H9 (cell line): ENCODE measurements around the gene MICALL2. TPM values are rescaled to one million over a fixed set of nuclear protein-coding genes. Genes with fewer than 3 reads are reported as not detected.

Experiments
- DNase-seq: peaks from one replicate; pipeline ENCODE4 v3.0.0-alpha.2; 2017
- H2AFZ ChIP-seq: one replicate; pipeline ENCODE4 v1.6.1; 2013; ENCODE audit warnings: mild to moderate bottlenecking, low read length, control low read depth, moderate library complexity
- H2AK5ac ChIP-seq: 2 replicates; pipeline ENCODE4 v1.6.1; 2013; ENCODE audit warnings: low read length, control low read depth, mixed read lengths; ENCODE audit not compliant: insufficient read length
- H2BK120ac ChIP-seq: one replicate; pipeline ENCODE4 v1.6.1; 2013; ENCODE audit warnings: low read depth, mild to moderate bottlenecking, low read length, control low read depth, inconsistent platforms; ENCODE audit not compliant: poor library complexity, severe bottlenecking
- H2BK12ac ChIP-seq: 2 replicates; pipeline ENCODE4 v1.6.1; 2013; ENCODE audit warnings: low read length, control low read depth, mixed read lengths, low read depth; ENCODE audit not compliant: insufficient read length
- H2BK15ac ChIP-seq: 2 replicates; pipeline ENCODE4 v1.6.1; 2013; ENCODE audit warnings: low read depth, low read length, control low read depth
- H2BK20ac ChIP-seq: one replicate; pipeline ENCODE4 v1.6.1; 2013; ENCODE audit warnings: low read depth, mild to moderate bottlenecking, low read length, control low read depth, inconsistent platforms; ENCODE audit not compliant: poor library complexity, severe bottlenecking
- H2BK5ac ChIP-seq: 2 replicates; pipeline ENCODE4 v1.6.1; 2013; ENCODE audit warnings: low read length, control low read depth, mixed read lengths; ENCODE audit not compliant: insufficient read length
- H3K14ac ChIP-seq: 2 replicates; pipeline ENCODE4 v1.6.1; 2013; ENCODE audit warnings: low read length, control low read depth; ENCODE audit not compliant: insufficient read depth
- H3K18ac ChIP-seq: 2 replicates; pipeline ENCODE4 v1.6.1; 2013; ENCODE audit warnings: low read depth, mild to moderate bottlenecking, mixed read lengths, low read length, control low read depth; ENCODE audit not compliant: insufficient read length
- H3K23ac ChIP-seq: 2 replicates; pipeline ENCODE4 v1.6.1; 2013; ENCODE audit warnings: low read length, control low read depth, mixed read lengths, low read depth; ENCODE audit not compliant: insufficient read length
- H3K23me2 ChIP-seq: 2 replicates; pipeline ENCODE4 v1.6.1; 2013; ENCODE audit warnings: low read depth, mild to moderate bottlenecking, mixed read lengths, low read length, control low read depth; ENCODE audit not compliant: insufficient read length, poor library complexity, severe bottlenecking
- H3K27ac ChIP-seq: 2 replicates; pipeline ENCODE4 v1.5.1; 2013; ENCODE audit warnings: low read length, control low read depth, mixed read lengths, low read depth; ENCODE audit not compliant: insufficient read length
- H3K27me3 ChIP-seq: 2 replicates; pipeline ENCODE4 v1.6.1; 2013; ENCODE audit warnings: low read length, control low read depth, inconsistent platforms; ENCODE audit not compliant: insufficient read depth
- H3K4ac ChIP-seq: 2 replicates; pipeline ENCODE4 v1.6.1; 2013; ENCODE audit warnings: low read depth, mild to moderate bottlenecking, control low read depth, inconsistent platforms, low read length, moderate library complexity
- H3K4me1 ChIP-seq: 2 replicates; pipeline ENCODE4 v1.6.1; 2013; ENCODE audit warnings: low read length, control low read depth, inconsistent platforms; ENCODE audit not compliant: insufficient read depth
- H3K4me2 ChIP-seq: 2 replicates; pipeline ENCODE4 v1.6.1; 2013; ENCODE audit warnings: low read length, control low read depth, mixed read lengths; ENCODE audit not compliant: insufficient read length, insufficient read depth
- H3K56ac ChIP-seq: 2 replicates; pipeline ENCODE4 v1.6.1; 2013; ENCODE audit warnings: low read depth, mild to moderate bottlenecking, mixed read lengths, low read length, control low read depth; ENCODE audit not compliant: insufficient read length
- H3K79me1 ChIP-seq: 2 replicates; pipeline ENCODE4 v1.6.1; 2013; ENCODE audit warnings: low read depth, mild to moderate bottlenecking, moderate library complexity, low read length, control low read depth, inconsistent platforms; ENCODE audit not compliant: insufficient read depth, poor library complexity, severe bottlenecking
- H3K79me2 ChIP-seq: 2 replicates; pipeline ENCODE4 v1.6.1; 2013; ENCODE audit warnings: low read length, control low read depth, inconsistent platforms; ENCODE audit not compliant: insufficient read depth
- H3K9ac ChIP-seq: 2 replicates; pipeline ENCODE4 v1.6.1; 2013; ENCODE audit warnings: low read length, control low read depth, mixed read lengths; ENCODE audit not compliant: insufficient read length; ENCODE audit errors: extremely low read depth
- H3K9me3 ChIP-seq: one replicate; pipeline ENCODE4 v1.6.1; 2013; ENCODE audit warnings: low read depth, low read length, inconsistent platforms; ENCODE audit not compliant: control insufficient read depth
- H3T11ph ChIP-seq: one replicate; pipeline ENCODE4 v1.6.1; 2013; ENCODE audit warnings: mild to moderate bottlenecking, low read length, control low read depth, inconsistent platforms
- H4K20me1 ChIP-seq: one replicate; pipeline ENCODE4 v1.6.1; 2013; ENCODE audit not compliant: control insufficient read depth, insufficient read length, insufficient read depth
- H4K5ac ChIP-seq: 2 replicates; pipeline ENCODE4 v1.6.1; 2013; ENCODE audit warnings: low read depth, mild to moderate bottlenecking, mixed read lengths, low read length, control low read depth; ENCODE audit not compliant: insufficient read length
- H4K8ac ChIP-seq: replicated peaks from 2 replicates; pipeline ENCODE4 v1.6.1; 2013; ENCODE audit warnings: low read length, control low read depth, mixed read lengths, low read depth; ENCODE audit not compliant: insufficient read length
- H4K91ac ChIP-seq: 2 replicates; pipeline ENCODE4 v1.6.1; 2013; ENCODE audit warnings: low read depth, mild to moderate bottlenecking, moderate library complexity, mixed read lengths, low read length, control low read depth; ENCODE audit not compliant: insufficient read length
- H3K27ac Mint-ChIP-seq, 3 experiments: 2 replicates in 2 of 3; 3 replicates in 1 of 3; pipeline ENCODE4 v1.8.0; 2020 to 2021; ENCODE audit warnings: mixed read lengths in 3 of 3, mild to moderate bottlenecking in 1 of 3, moderate library complexity in 1 of 3
- H3K27me3 Mint-ChIP-seq: 2 replicates; pipeline ENCODE4 v1.8.0; 2021; ENCODE audit warnings: low read depth, mild to moderate bottlenecking, moderate library complexity, mixed read lengths
- H3K36me3 Mint-ChIP-seq, 3 experiments: 2 replicates in 2 of 3; 3 replicates in 1 of 3; pipeline ENCODE4 v1.8.0; 2020 to 2021; ENCODE audit warnings: low read depth in 3 of 3, mixed read lengths in 3 of 3; ENCODE audit not compliant: insufficient read depth in 1 of 3
- H3K4me1 Mint-ChIP-seq, 2 experiments: 2 replicates each; pipeline ENCODE4 v1.8.0; 2020; ENCODE audit warnings: mixed read lengths in 2 of 2
- H3K4me3 Mint-ChIP-seq, 2 experiments: 2 replicates in 1 of 2; 3 replicates in 1 of 2; pipeline ENCODE4 v1.8.0; 2020 to 2021; ENCODE audit warnings: mild to moderate bottlenecking in 2 of 2, mixed read lengths in 2 of 2, moderate library complexity in 1 of 2
- H3K9me3 Mint-ChIP-seq, 2 experiments: 2 replicates in 1 of 2; 3 replicates in 1 of 2; pipeline ENCODE4 v1.8.0; 2020; ENCODE audit warnings: mild to moderate bottlenecking in 2 of 2, mixed read lengths in 2 of 2, moderate library complexity in 1 of 2
- CTCF ChIP-seq: fragments of 200-600 bp; sonication (generic); conservative IDR thresholded peaks from 3 replicates; pipeline ENCODE4 v1.8.0; 2021; ENCODE audit warnings: antibody characterized with exemption, mild to moderate bottlenecking
- WGBS: extraction: QIAGEN DNeasy Blood & Tissue Kit; methylation state at CpG from one replicate; pipeline ENCODE4 v1.1.7; 2013; ENCODE audit warnings: missing lambda C conversion rate, low lambda C conversion rate, mixed read lengths; ENCODE audit not compliant: insufficient read length; ENCODE audit errors: extremely low coverage; 5-methylcytosine and 5-hydroxymethylcytosine counted together
- total RNA-seq: library from RNA; stranded (reverse); gene quantifications from 2 replicates; pipeline ENCODE4 v1.2.1, GENCODE V29; 2021

MICALL2 gene
- total RNA-seq, 1 experiment from 2014 or later = 7.1 TPM

GRCh38 chr7:1412322-1413261 lies 46.7 kb downstream of the MICALL2 start:
- H3K56ac ChIP-seq = no peak overlapping the region
- no peak overlapping the region for H4K91ac ChIP-seq
- Mint-ChIP-seq H3K36me3 (no peaks in the 10 kb centered on the region; a peak in 1 of 7 replicates), H3K27ac (no peak overlapping the region), H3K27me3 (peaks cover 53% of the 10 kb centered on the region), H3K4me1 (peaks cover 6 to 14% of the 10 kb centered on the region in 2 experiments; a peak in 3 of 4 replicates), H3K9me3 (no peaks in the 10 kb centered on the region; a peak in 1 of 5 replicates), H3K4me3 (no peak overlapping the region; a peak in 1 of 5 replicates)
- no peak overlapping the region for H4K8ac ChIP-seq
- no peak overlapping the region for H2BK12ac ChIP-seq
- TF ChIP-seq CTCF = peak; percentile 97
- H2BK15ac ChIP-seq = no peak overlapping the region
- no peaks in the 10 kb centered on the region for H3K27me3 ChIP-seq
- no peak overlapping the region for H3K14ac ChIP-seq
- DNase-seq = peak; percentile 90
- H3K9ac ChIP-seq = no peak overlapping the region
- H3K23ac ChIP-seq = no peak overlapping the region
- no peaks in the 10 kb centered on the region for H3K79me1 ChIP-seq
- H3K4me1 ChIP-seq = no peaks in the 10 kb centered on the region
- H3K4ac ChIP-seq = no peak overlapping the region
- no peak overlapping the region for H2BK5ac ChIP-seq
- no peak overlapping the region for H2BK120ac ChIP-seq
- H3K9me3 ChIP-seq = no peaks in the 10 kb centered on the region
- no peak overlapping the region for H2AFZ ChIP-seq
- H3K27ac ChIP-seq = no peak overlapping the region
- no peaks in the 10 kb centered on the region for H3K23me2 ChIP-seq
- no peak overlapping the region for H4K5ac ChIP-seq
- H2BK20ac ChIP-seq = no peak overlapping the region
- no peaks in the 10 kb centered on the region for H4K20me1 ChIP-seq
- peak overlapping the region; percentile 43 for H3K4me2 ChIP-seq
- H2AK5ac ChIP-seq = no peak overlapping the region
- no peaks in the 10 kb centered on the region for H3K79me2 ChIP-seq
- WGBS = no CpG with 5 or more reads among the region's 65 CpGs
- no peak overlapping the region for H3T11ph ChIP-seq
- H3K18ac ChIP-seq = no peak overlapping the region
